Erythroblast (primary cell): ENCODE data around the gene OR8G5.

Experiments used
- GATA1 ChIP-seq: IDR thresholded peaks from 2 replicates; pipeline ENCODE4 v1.6.1; 2011; ENCODE audit warnings: low read depth, mild to moderate bottlenecking, control low read depth, low read length, moderate library complexity
- POLR2A ChIP-seq: IDR thresholded peaks from 2 replicates; pipeline ENCODE4 v1.6.1; 2011; ENCODE audit warnings: mild to moderate bottlenecking, low read length

DNA sequence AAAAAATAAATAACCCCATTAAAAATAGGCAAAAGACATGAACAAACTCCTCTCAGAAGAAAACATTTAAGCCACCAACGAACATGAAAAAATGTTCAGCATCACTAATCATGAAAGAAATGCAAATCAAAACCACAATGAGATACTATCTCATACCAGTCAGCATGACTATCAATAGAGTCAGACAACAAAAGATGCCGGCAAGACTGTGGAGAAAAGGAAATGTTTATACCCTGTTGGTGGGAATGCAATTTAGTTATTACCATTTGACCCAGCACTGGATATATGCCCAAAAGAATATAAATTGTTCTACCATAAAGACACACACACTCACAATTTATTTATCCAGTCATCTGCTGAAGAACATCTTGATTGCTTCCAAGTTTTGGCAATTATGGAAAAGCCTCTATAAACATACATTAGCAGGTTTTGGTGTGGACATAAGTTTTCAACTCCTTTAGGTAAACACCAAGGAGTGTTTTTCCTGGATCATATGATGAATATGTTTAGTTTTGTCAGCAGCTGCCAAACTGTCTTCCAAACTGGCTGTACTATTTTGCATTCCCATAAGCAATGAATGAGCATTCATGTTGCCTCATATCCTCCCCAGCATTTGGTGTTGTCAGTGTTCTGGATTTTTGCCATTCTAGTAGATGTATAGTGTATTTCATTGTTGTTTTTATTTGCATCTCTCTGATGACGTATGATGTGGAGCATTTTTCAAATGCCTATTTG is 29.6 kb downstream of the OR8G5 start:
- TF ChIP-seq POLR2A (no peak), GATA1 (no peak)
